GM23338 (cell line): ENCODE data around the gene ZNF280C.

ENCODE experiments used
- EZH2 ChIP-seq: fragments of 200-600 bp; sonication (generic); IDR thresholded peaks from one replicate; pipeline ENCODE4 v1.8.0; 2017; ENCODE audit warnings: antibody characterized with exemption, mild to moderate bottlenecking, low read depth; ENCODE audit not compliant: unreplicated experiment
- JUNB ChIP-seq: IDR thresholded peaks from one replicate; pipeline ENCODE4 v1.6.1; 2016; ENCODE audit warnings: antibody characterized with exemption; ENCODE audit not compliant: unreplicated experiment
- TF ChIP-seq, protein P1 (sequence below), 2 experiments: fragments of 200-600 bp in 1 of 2; sonication (generic) in 1 of 2; conservative IDR thresholded peaks; 2 replicates each; pipeline versions ENCODE4 v1.5.1 to v1.6.1; 2016 to 2017; ENCODE audit warnings: antibody characterized with exemption in 2 of 2, low read depth in 2 of 2, mild to moderate bottlenecking in 2 of 2, moderate library complexity in 1 of 2

DNA sequence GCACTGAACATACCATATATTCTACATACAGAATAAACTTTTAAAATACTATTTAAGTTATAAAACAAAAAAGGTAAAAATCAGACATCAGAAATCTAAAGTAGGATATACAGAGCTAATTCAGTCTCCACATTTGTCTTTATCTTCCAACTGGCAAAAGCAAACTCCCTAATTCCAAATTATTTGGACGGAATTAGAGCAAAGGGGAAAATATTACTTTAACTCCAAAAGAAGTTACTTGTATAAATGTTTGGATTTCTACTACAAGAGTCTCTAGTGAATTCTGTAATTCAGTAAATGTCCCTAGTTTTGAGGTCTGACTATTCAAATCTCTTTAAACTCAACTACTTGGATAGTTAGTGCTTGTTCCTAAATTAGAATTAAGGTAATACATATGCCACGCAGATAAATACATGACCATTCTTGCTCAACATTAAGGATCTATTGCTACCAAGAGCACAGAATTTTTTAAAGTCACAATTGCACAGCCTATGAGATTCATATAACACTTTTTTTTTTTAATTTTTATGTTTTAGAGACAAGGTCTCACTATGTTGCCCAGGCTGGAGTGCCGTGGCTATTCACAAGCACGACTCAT, 7.3 kb downstream of the ZNF280C start:
- TF ChIP-seq, protein P1, sequence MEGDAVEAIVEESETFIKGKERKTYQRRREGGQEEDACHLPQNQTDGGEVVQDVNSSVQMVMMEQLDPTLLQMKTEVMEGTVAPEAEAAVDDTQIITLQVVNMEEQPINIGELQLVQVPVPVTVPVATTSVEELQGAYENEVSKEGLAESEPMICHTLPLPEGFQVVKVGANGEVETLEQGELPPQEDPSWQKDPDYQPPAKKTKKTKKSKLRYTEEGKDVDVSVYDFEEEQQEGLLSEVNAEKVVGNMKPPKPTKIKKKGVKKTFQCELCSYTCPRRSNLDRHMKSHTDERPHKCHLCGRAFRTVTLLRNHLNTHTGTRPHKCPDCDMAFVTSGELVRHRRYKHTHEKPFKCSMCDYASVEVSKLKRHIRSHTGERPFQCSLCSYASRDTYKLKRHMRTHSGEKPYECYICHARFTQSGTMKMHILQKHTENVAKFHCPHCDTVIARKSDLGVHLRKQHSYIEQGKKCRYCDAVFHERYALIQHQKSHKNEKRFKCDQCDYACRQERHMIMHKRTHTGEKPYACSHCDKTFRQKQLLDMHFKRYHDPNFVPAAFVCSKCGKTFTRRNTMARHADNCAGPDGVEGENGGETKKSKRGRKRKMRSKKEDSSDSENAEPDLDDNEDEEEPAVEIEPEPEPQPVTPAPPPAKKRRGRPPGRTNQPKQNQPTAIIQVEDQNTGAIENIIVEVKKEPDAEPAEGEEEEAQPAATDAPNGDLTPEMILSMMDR (conservative IDR thresholded peaks at IDR 0.05; ENCODE audit: low read depth in 2 of 2): no peak
- TF ChIP-seq EZH2: no peak
- no peak for TF ChIP-seq JUNB
